Coronary artery (tissue), 2 donors: ENCODE results near the gene VGLL2.

Source experiments
- DNase-seq: peaks from one replicate; pipeline ENCODE4 v3.0.0-alpha.2; 2017; ENCODE audit warnings: low spot score
- H3K27ac ChIP-seq, 2 donors: fragments of 200-600 bp; sonication (generic); one replicate each; pipeline ENCODE4 v1.5.1; 2016 to 2019
- H3K4me3 ChIP-seq: fragments of 200-600 bp; sonication (generic); 2 replicates; pipeline ENCODE4 v1.5.1; 2016; ENCODE audit warnings: mild to moderate bottlenecking, moderate library complexity
- TF ChIP-seq, protein P1 (sequence below): fragments of 200-600 bp; sonication (generic); IDR thresholded peaks from one replicate; pipeline ENCODE4 v1.5.1; 2019; ENCODE audit warnings: antibody characterized with exemption

Gene VGLL2

GRCh38 chr6:117268924-117269323 lies 3.6 kb downstream of the VGLL2 start:
- no peak overlapping the region for H3K4me3 ChIP-seq
- H3K27ac ChIP-seq, result no peak overlapping the region
- DNase-seq, result no peak
- TF ChIP-seq, protein P1, sequence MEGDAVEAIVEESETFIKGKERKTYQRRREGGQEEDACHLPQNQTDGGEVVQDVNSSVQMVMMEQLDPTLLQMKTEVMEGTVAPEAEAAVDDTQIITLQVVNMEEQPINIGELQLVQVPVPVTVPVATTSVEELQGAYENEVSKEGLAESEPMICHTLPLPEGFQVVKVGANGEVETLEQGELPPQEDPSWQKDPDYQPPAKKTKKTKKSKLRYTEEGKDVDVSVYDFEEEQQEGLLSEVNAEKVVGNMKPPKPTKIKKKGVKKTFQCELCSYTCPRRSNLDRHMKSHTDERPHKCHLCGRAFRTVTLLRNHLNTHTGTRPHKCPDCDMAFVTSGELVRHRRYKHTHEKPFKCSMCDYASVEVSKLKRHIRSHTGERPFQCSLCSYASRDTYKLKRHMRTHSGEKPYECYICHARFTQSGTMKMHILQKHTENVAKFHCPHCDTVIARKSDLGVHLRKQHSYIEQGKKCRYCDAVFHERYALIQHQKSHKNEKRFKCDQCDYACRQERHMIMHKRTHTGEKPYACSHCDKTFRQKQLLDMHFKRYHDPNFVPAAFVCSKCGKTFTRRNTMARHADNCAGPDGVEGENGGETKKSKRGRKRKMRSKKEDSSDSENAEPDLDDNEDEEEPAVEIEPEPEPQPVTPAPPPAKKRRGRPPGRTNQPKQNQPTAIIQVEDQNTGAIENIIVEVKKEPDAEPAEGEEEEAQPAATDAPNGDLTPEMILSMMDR, result no peak

GRCh38 chr6:117269638-117270054 lies 4.3 kb downstream of the VGLL2 start:
- Histone ChIP-seq H3K4me3 (peak overlapping the region; percentile 67), H3K27ac (no peak overlapping the region)
- TF ChIP-seq, protein P1, result no peak
- no peak for DNase-seq

DNA sequence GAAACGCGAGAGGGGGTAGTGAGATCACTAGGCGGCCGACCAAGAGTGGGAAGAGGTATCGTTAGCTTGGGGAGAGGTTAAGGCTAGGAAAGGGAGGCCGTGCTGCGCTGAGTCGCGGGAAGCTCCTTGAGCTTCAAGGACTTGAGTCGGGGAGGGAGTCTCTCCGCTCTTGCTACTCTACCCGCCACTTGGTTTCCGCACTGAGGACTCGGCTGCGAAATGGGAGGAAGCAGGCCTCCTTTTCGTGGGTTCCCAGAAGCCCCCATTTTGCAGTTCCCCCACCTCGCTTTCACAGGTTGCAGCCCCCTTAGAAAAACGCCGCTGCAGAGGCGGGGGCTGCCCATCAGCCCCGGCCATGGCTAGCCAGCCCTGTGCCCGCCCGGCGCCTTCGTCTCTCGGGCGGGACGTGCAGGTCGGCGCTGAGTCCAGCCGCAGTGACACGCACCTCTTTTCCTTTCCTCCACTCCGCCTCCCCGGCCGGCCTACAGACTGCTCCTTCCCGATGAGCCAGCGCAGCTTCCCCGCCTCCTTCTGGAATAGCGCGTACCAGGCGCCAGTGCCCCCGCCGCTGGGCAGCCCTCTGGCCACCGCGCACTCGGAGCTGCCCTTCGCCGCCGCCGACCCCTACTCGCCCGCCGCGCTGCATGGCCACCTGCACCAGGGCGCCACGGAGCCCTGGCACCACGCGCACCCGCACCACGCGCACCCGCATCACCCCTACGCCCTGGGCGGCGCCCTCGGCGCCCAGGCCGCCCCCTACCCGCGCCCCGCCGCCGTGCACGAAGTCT lies 4.9 kb downstream of the VGLL2 start:
- peak overlapping the region; percentile 67 for H3K4me3 ChIP-seq
- DNase-seq, result no peak
- H3K27ac ChIP-seq, result no peak overlapping the region
- TF ChIP-seq, protein P1, result no peak

DNA sequence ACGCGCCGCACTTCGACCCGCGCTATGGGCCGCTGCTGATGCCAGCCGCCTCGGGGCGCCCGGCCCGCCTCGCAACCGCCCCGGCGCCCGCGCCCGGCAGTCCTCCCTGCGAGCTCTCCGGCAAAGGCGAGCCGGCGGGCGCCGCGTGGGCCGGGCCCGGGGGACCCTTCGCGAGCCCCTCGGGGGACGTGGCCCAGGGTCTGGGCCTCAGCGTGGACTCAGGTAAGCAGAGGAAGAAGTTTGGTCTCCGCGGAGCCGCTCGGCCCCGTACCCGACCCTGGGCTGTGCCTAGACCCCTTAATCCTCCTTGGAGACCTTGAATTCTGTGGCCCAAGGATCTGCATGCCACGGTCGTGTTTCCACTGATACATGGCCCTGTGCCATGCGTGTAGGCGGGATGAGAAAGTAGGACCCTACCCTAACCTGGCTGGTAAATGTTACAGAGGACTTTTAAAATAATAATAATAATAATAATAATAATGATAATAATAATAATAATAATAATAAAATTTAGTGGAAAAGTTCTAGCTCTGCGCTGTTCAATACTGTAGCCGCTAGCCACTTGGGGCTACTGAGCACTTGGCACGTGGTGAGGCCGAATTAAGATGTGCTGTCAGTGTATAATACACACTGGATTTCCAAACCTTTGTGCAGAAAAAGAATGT lies 5.6 kb downstream of the VGLL2 start:
- Histone ChIP-seq H3K4me3 (peak overlapping the region; percentile 67), H3K27ac (no peak overlapping the region)
- no peak for DNase-seq
- TF ChIP-seq, protein P1, result no peak

- DNase-seq, result no peak
- TF ChIP-seq, protein P1, result no peak
- Histone ChIP-seq H3K4me3 (no peak overlapping the region), H3K27ac (no peak overlapping the region)
Observed at GRCh38 chr6:117272032-117272866, 6.9 kb downstream of the VGLL2 start.

DNA sequence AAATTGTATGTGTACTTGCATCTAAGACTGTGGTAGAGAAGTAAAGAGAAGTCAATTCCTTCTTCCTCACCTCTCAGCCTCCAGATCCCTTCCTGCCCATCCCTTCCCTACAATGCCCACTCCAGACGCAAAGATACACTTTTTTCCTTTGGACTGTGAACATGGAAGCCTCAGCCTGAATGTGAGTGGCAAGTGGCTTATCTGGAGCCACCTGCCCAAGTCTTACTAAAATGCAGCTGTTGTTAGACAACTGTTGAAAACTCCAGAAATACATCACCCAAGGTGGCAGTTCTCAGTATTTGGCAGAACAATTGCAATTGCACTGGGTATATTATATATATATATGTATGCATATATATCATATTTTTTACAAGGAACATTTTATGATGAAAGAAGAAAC lies 7.5 kb downstream of the VGLL2 start:
- TF ChIP-seq, protein P1, result no peak
- Histone ChIP-seq H3K27ac (no peak overlapping the region), H3K4me3 (no peak overlapping the region)
- DNase-seq, result no peak
